ENCODE results near the gene POC1A.

POC1A gene

DNA sequence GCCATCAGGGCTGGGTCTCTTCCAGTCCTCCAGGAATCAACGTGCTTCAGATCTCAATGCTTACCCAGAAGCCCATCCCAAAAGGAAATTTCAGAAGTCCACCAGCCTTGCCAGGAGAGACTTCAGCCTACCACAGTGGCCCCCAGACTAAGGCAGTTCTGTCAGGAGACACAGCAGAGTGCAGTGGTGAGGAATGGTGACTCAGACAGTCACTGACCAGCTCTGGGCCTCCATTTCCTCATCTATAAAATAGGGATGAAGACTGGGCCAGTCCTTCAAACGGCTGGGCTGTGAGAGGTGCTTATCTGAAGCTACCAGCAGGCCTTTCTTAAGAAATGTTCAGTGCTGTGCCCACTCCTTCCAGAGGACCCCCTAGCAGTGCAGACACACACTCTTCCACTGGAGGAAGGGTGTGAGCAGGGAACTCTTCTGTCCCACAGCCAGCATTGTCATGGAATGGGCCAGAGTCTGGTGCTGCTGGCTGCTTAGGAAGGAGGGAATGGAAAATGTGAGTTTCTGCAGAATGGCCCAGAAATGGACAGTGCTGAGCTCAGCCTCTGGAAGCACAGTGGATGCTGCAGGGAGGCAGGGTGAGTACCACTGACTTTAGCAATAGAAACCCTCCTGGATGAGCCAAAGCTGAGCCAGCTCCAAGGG, 56.2 kb downstream of the POC1A start:
- DNase-seq, result no peak

DNA sequence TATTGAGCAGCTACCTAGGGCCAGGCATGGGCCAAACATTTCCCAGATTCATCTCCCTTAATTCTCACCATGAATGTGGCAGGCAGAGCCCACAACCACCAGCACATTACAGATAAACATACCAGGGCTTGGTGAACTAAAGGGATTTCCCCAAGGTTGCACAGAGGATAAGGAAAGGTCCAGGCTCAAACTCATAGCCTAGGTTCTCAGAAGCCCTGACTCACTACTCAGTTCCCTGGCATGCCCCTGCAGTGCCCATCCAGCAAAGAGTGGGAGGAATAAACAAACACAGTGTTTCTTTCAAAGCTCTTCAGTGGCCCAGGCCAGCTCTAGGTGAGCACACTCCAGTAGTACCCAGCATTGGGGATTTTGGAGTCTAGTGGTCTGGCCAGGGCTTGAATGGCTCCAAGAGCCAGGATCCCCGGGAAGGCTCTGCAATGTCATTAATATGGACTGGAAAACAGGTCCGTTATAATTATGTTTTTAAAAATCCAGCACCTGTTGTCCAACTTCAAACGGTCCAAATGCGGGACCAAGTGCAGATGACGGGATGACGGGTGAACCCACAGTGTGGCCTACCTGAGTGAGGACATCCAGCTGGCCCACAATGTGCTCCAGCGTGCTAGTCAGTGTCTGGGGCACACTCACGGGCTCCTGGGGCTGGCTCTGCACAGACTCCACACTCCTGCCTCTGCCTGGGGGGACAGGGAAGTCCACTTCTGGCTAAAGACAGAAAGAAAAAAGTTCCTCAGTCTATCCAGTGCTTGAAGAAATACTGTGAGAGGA, 58.0 kb downstream of the POC1A start:
- no peak for DNase-seq

DNA sequence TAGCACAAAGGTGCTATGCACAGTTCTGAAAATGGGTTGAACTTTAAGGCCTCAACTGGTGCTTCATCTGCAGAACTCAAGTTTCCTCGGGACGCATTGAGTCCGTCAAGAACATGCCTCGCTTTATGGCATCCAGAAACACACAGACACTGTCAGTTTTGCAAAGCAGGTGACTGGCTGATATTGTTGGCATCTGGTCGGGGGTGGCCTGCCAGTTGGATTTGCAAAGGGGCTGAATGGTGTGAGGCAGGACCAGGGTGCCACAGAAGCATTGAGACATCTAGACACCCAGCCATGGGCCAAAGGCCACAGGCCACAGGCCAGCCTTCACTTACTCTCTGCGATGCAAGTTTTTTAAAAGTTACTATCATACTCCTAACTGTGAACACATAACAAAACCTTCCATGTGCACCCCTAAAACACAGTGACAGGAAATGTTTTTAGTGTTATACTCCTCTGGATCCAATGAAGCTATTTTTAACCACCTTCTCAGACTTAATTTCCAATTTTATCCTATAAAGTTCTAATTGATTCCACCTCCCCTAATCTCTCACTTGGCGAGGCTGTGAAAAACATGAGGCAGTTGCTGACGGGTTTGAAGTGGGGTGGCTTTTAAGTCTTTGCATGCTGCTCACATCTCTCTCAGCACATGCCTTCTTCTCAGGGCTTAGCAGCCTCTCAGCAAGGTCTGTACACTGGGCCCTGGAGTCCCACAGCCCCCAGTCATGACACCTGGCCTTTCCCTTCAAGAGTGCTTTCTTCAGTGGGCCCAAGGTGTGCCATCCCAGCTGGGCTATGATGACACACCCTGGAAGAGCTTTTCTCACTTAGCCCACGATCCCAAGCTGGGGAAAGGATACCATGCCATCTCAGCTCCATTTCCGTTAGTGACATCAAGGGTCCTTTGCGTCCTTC, 59.4 kb downstream of the POC1A start:
- no peak for DNase-seq

DNA sequence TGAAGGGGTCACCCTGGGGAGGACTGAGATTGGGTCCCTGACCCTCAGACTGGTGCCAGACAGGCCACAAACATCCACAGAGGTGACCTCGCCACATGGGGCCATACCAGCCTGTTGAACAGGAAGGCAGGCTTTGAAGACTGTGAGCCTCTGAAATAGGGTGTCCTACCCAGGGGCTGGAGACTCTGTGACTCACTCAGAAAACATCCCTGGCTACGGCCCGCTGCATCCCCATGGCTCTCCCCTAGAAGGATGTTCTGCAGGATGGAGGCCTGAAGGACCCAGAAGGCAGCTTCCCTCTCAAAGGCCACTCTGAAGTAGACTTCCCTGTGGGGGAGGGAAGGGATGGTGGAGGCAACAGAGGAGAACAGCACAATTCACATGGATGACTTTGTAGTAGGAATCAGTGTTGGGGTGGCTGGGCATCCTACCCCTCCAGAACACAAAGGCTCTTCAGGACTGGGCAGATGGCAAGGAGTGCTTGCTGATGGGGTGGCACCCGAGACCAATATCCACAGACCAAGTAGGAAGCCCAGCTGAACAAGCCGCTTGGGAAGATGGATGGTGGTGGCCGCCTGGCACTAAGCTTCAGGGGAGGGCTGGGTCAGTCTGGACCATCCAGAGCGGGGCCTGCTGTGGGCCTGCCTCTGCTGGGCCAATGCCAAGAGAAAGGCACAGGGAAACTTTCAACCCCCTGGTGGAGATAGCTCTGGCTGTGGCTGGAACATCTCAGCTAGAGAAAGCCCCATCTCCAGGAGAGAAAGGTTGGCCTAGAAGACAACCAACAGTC, 60.3 kb downstream of the POC1A start:
- no peak for DNase-seq

DNA sequence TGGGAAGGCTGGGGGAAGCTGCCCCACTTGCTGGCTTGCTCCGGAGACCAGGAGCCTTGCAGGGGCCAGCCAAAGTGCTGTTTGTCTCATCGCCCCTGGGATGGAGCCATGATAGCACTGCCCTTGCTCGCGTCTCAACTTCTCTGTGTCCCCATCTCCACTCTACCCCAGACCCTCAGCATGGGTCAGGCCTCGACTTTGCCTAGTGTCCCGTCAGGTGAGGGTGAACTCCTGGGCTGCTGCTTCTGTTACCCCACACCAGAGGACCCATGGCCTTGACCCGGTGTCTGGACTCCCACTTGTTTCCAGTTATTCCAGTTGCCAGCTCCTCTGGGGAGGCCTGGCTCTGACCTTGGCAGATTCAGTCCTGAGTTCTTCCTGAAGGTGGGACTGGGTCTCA, 61.3 kb downstream of the POC1A start:
- no peak for DNase-seq

DNA sequence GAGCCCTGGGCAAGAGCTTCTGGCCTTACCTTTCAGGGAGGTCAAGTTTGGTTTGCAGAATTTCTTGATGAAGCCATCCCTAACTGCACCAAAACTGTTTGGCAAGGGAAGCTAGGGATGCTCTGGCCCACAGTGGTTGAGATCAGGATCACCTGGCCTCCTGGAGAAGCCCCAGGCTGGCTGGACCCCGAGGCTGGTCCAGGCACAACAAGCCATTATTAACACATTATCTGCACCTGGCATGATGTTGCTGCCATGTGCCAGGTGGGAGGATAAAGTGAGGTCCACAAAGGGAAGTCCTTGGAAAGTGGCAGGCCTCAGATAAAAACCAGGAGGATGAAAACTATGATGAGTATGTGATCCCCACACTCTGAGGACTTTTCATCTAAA, 62.0 kb downstream of the POC1A start:
- no peak for DNase-seq

DNA sequence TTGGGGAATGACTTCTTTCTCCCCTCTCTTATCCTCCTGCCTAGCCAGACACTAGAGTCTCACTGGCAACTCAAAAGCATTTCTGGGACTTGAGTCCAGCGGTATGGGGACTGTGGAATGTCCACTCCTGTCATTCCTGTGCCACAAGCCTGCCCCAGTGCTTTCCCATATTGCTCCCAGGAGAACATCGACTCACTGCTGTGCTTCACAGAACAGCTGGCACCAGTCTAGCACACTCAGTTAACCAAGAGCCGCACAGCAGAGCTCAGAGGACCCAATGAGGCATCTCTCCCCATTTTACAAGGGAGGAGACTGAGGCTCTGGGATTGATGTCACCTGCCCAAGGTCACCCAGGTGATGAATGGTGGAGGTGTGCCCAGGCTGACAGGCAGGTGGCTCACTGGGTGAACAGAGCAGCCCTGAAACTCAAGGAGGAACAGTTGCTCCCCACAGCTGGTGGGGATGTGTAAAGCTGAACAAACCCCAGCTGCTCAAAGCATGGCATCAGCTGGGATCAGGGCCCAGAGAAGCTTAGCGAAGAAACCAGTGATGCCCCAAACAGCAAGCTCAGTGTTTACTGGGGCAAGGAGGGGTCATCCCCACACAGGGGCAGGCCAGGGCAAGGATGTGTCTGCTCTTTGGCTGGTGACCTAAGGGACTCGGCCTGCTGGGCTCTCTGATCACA, 62.5 kb downstream of the POC1A start:
- no peak for DNase-seq

DNA sequence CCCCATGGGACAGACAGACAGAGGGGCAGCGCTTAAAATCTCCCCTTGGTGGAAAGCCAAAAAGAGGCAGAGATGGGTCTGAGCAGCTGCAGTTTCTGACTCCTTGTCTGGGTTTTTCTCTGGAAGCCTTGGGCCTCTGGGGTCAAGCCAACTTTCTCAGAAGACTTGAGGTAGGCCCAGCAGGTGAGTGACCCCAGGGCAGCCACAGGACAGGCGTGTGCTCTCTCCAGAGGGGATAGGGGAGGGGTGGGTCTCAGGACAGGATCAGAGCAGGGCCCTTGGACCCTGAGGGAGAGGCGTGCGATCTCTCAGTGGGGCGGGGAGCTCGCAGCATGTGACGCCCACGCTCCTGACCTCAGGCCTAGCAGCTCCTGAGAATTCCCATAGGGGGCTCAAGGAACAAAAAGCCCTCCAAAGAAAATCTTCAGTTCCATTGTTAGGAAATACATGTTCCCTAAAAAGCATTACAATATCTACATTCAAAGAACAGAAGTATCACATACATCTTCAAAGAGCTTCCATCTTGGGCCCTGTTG, 63.2 kb downstream of the POC1A start:
- DNase-seq, result no peak

DNA sequence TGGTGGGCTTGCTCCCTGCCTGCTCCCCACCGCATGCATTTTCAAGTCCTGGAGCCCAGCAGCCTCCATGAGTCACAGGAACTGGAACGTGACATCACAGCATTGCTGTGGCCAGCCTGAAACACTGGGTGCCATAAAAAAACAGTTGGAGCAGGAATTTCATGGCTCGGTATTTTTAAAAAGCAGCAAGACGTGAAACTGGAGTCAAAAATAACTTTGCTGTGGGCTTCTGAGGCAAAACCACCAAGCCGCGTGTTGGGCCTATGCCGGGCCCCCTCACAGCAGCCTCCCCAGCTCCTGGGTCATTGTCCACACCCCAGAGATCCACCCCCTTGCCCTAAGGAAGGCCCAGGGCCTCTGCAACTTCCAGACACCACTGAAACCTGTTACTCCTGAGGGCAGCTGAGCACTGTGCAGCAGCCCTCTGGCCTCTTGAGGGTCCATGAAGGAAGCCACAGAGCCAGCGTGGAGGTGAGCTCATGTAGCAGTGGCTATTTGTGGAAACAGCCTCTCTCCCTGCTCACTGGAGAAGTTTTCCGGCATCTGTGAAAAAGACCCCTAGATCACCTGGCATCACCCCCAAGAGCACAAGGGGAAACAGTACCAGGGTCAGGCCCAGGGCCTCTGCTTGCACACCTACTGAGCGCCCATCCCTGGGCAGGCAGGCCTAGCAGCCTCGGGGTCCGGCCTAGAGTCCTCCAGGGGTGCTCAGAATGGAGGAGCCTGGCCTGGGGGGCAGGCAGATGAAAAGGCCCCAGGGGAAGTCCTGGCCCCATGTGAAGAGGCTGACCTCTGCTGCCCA, 63.9 kb downstream of the POC1A start:
- no peak for DNase-seq

DNA sequence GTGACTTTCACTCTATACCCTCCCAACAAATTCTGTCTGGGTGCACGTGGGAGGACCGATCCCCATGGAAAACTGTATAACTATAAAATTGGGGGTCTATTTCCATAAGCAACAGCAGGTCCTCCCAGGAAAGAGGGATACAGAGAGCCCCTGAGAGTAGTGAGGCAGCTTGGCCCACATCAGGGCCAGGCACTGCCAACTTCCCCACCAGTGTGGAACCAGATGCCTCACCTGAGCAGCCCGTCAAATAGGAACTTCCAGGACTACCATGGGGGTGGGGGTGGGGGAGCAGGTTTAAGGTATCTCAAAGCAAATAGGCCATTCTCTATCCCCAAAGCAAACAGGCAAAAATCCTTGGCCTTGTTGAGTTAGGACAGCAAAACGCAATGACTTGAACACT, 64.5 kb downstream of the POC1A start:
- no peak for DNase-seq

DNA sequence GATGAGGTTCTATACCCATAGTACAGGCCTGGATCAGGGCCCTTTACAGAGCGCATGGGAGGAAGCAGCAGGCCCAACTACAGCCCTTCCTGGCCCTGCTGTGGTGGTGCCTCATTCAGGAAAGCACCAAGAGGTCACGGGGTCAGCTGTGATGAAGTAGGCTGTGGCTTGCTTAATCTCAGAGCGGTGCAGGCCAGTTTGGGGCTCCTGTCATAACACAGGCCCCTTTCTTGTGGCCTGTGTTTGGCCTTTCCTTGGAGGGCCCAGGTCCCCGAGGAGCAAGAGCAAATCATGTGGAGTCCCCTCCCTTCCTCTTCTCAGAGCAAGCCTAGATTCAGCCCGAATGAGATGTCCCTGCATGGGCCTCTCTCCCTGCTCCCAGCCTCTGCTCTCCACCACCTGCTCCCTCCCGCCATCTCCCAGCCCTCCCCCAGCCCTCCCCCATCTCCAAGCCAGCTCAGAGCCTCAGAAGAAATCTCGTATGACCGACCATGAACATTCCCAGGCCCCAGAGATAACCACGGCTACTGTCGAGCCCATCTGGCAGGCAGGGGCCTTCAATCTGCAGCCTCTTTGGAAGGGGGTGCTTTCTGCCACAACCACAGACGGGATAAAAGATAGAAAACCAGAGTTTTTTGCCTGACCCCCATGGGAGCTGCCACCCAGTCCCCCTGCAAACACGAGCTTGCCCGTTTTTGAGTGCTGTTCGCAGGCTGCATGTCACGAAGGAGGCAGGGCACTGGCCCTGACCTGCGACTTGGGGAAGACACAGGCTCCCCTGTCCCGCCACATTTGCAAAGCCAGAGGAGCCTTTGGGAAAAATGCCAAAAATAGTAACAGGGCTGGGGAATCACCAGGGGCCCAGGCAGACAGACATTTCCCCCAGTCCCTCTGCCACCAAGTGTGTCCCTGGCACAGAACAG, 65.5 kb downstream of the POC1A start:
- DNase-seq, result no peak

DNA sequence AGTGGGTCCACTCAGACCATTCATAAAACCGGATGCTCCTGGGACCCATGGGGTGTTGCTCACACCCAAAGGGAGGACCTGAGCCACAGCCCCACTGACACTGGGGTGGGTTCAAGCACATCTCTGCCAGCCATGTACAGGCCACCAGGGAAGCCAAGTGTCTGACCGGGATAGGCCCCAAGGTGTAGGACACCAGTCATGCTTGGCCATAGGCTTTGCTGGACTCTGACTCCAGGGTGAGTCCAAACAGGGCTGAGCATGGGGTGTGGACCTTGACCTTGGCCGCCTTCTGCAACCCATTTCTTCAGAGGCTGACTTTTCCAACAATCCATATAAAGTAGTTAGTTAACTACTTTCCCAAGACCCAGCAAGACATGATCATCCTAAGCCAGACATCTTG, 66.5 kb downstream of the POC1A start:
- no peak for DNase-seq

DNA sequence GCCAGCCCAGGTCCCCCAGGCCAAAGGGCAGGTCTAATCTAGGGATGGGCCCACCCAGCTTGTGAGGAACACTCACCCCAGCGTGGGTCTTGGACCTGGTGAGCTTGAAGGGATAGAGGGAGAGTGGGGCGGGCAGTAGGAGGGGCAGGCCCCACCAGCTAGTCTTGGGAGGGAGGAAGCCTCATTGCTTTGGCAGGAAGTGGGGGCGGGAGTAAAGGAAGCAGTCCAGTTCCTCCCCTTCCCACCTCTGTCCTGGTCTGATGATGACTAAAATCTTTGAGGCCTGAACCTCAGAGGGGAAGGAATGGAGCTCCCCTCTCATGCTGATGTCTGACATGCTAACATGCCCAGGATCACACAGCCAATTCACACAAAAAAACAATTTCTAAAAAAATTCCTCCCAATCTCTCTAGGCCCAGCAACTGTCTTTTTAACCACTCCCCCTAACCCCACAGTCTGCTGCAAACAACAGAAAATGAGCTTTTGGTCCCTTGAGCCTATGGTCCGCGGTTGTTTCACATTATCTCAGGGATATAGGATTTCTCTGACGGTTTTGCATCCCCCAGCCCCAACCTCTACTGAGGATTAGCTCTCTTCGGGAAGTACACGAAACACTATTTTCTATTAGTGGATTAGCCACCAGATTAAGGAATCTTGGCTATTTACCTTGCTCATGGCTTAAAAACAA, 67.1 kb downstream of the POC1A start:
- DNase-seq, result no peak

DNA sequence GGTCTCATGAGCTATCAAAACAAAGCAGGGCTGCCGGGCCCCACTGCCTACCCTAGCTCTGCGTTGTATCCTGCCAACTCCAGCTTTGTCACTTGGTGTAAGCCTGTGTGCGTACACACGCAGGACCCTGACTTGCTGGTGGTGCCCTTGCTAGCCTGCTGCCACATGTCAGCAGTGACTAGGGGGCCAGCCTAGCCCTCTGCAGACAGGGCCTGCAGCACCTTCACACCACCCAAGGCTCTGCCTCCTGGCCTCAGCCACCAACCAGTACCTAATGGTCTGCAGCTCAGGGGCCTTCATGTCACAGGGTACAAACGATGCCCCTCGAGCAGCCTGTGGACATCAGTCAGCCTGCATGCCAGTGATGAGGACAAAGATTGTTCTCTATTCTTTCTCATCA, 67.8 kb downstream of the POC1A start:
- DNase-seq, result no peak

DNA sequence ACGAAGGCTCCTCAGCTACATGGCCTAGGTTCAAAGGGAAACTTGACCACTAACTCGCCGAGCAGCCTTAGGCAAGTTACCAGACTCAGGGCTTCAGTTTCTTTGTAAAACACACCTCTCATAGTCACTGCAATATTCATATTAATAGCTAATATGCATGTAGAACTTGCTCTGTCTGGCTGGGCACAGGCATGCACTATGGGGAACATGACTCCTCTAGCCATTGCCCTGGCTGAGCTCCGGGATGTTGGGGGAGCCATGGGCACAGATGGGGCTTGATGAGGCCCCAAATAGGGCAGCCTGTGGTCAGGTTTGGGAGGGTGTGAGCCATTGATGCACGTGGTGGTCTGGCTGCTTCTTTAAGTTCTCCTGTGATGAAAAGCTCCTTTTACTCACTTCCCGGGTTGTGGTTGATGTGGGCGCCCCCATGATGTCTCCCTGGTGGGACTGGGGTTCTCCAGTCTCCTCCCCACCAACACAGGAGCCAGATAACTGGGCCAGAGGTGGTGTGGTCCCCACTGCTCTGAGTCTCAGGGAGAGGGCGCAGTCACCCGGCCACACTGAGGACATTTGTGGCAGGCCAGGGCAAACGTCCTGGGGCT, 68.4 kb downstream of the POC1A start:
- DNase-seq, result no peak

DNA sequence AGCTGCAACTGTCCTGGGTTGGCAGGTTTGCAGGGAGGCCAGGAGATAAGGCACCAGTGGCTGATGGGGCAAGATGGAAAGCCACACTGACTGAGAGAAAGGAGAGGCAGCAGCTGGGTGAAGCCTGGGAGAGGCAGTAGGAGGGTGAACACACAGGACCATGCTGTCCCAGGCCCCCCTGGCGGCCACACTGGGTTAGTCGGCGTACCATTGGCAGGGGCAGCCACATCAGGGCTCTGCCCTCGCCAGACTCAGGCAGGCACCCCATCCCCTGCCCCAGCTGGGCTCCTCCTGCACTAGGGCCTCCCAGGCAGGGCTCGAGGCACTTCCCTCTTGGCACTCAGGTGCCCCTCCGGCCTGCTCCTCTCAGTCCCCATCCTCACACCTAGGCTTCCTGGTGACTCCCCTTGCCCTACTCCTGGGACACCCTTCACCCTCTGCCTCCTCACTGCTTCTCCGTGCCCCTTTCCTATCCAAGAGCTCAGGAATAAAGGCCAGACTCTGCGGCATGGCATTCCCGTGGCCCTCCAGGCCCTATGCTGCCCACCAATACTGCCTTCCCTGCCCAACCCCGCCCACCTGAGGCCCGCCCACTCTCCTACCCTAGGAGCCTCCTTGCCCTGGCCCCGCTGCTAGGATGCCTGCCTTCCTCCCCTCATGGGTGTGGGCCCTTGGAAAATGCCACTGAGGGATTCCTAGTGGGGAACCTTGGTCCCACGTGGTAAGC, 69.1 kb downstream of the POC1A start:
- DNase-seq, result no peak

DNA sequence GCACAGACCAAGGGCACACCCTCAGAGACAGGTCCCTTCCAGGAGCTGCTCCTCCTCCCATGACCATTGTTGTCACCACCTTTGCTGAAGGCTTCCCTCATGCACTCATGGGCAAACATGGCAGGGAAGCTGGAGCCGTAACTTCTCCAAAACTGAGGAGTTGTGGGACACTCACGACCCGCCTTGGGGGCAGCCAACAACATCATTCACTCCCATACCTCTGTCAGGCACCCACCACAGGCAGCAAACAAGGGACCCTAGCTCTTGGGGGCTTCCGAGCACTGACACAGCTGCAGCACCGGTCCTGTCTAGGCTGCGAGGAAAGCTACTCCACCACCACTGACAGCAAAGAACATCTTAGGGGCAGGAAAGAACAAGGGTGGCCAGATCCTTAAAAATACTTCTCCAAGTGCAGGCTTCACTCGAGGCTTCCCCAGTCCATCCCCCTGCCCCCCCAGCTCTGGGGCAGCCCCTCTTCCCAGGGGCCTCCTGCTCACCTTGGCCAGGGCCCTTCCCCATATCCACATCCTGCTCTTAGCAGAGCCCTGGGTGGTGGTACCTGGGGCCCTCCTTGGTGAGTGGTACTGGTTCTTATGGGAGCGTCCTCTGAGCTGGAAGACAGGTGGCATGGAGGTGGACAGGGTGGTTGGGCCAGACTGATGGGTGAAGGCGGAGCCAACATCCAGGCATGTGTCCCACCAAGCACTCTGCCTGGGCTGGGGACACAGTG, 69.8 kb downstream of the POC1A start:
- no peak for DNase-seq

Measured in stimulated activated CD4-positive, alpha-beta T cell treated with anti-CD3 and anti-CD28 coated beads, Interleukin-2, amount 100 ng/mL, for 24 hours (primary cell).